Left renal cortex interstitium (tissue), 4 donors: Measurements from ENCODE around the gene FBXL5. TPM values are rescaled to one million over a fixed set of nuclear protein-coding genes. Genes with fewer than 3 reads are reported as not detected.

Experiments
- DNase-seq, 4 donors: peaks; one replicate each; pipeline ENCODE4 v3.0.0-alpha.2; 2013; ENCODE audit warnings: low read depth in 4 of 4, low spot score in 2 of 4, missing footprints in 1 of 4
- polyA plus RNA-seq, 4 donors: library from polyadenylated mRNA; unstranded; fragments of 120-200 nt; gene quantifications; one replicate each; pipeline ENCODE4 v1.2.1, GENCODE V29; 2013; ENCODE audit not compliant: insufficient read length in 4 of 4

FBXL5 gene
- polyA plus RNA-seq, 4 donors: 108 to 141 (median 119) TPM

DNA sequence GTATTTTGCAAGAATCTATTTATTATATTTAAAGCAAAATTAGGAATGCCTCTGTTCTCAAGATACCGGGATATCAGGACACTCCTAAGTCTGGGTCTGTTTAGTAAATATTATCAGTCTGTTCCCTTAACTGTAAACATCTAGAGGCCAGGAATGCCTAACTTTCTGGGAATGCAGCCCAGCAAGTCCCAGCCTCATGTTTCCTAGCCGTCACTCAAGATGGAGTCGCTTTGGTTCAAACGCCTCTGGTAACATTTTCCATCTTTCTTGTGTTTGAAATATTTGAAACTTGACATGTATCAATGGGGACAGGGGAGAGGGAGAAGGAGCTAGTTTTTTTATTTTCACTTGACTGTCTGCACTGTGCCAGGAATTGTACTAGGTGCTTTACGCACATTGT lies 85.4 kb downstream of the FBXL5 start:
- no peak for DNase-seq

- DNase-seq: no peak
These were observed 86.3 kb downstream of the FBXL5 start for GRCh38 chr4:15568821-15569220.

DNA sequence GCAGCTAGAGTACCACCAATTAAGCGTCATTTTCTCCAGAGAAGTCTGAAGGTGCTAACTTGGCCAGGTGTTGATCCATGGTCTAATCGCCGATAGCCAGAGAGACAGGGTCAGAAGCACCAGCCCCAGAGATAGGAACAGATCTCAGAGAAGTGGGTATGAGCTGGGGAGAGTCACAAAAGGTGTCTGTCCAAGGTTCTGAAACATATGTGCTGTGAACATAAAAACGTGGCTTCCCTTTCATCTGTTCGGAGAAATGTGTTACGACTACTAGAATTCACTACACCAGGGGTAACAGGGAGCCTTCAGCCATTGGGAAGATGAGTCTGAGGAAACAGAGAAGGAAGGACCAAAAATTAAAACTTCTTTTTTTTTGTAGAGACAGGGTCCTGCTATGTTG lies 91.3 kb downstream of the FBXL5 start:
- DNase-seq: no peak

- DNase-seq: no peak
These were observed 92.5 kb downstream of the FBXL5 start for GRCh38 chr4:15562623-15563022.

DNA sequence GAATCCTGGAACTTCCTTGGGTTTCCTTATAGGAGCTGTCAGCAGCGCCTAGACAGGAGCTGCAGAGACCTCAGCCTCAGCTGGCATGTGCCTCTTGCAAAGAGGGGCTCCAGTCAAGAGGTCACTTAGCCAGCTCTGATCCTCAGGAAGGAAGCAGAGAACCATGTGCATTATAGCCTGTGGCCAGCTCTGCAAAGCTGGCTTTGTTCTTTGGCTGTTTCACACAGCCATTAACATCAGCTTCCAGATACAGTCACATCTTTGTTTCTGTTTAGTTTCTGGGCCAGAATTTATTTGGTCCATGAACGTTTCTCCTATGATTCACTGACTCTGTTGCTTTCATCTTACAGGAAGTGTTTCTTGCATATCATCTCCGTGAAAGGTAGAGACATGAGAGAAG lies 93.0 kb downstream of the FBXL5 start:
- no peak for DNase-seq

GRCh38 chr4:15558561-15558960 lies 96.6 kb downstream of the FBXL5 start:
- no peak for DNase-seq

DNA sequence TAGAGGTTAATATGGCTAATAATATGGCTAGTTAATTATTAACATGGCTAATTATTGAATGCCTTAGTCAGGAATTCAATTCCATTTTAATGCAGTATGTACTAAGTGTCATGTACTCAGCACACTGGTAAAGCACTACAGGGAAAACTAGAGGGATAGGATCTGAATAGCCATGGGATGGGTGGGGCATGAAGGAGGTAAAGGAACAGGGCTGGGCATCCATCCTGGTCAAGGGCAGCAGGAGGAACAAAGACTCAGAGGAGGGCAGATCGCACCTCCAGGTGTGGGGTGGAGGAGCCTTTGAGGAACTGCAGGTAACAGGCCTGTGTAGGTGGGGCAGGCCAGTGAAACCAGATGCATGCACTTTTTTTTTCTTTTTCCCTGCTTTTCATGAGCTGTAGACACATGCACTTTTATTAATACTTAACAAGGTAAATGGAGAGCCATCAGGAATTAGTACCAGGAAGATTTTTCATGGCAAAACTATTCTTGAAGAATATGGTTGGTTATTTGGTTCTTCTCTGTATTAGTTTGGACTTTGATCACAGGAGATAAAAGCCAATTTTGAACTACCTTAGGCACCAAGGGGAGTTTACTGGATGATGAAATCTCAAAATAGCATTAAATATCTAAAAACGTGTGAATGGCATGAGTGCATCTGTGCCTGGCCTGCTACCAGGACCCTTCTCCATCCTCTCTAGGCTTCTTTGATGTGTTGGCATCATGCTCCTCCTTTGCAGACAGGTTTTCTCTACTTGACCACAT lies 97.2 kb downstream of the FBXL5 start:
- DNase-seq: no peak

DNA sequence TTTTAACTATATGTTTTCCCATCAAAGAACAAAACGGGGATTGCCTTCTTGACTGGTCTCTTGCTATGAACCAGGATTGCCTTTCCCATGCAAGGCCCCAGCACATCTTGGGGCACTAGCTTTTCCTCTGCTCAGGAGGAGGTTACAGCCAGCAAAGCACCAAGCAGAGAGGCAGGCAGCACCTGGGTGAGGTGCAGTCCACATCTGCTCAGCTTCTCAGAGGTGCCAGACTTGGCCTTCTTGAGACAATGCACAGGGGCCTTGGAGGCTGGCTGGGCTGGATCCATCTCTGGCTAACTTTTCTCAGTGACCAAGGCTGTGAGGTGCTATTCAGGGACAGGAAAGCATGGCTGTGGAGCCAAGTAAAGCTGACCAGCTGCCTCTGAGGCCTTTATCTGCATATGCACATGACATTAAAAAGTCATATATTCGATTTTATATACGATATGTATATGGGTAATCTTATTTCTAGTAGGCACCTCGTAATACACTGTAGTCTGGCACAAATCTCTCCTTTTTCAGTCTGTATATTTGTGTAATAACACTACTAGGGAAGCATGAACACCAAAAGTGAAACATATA lies 98.6 kb downstream of the FBXL5 start:
- no peak for DNase-seq

Other genes starting within 250 kb of the FBXL5 start
- 10 to 100 TPM; 22.4 to 25.6 (median 23.9) TPM for gene C1QTNF7, start 227.3 kb downstream of the FBXL5 start, polyA plus RNA-seq
- 10 to 100 TPM; 47.6 to 58.2 (median 54.4) TPM for gene CC2D2A, start 185.5 kb downstream of the FBXL5 start, polyA plus RNA-seq
- gene FAM200B, start 26.5 kb upstream of the FBXL5 start, polyA plus RNA-seq: 10 to 100 TPM; 66.7 to 72.9 (median 71.7) TPM
- 10 to 100 TPM; 11.7 to 16.1 (median 14.6) TPM for gene BST1, start 47.7 kb upstream of the FBXL5 start, polyA plus RNA-seq
- gene CD38, start 123.0 kb upstream of the FBXL5 start, polyA plus RNA-seq: 1 to 10 TPM in 3 of 4 donors, under 1 TPM in 1; 0.90 to 1.4 (median 1.4) TPM